HFFc6 (cell line): ENCODE data around the gene DAPK1. TPM values are rescaled to one million over a fixed set of nuclear protein-coding genes. Genes with fewer than 3 reads are reported as not detected.

Source experiments
- DNase-seq: peaks from one replicate; pipeline ENCODE4 v3.0.0-alpha.2; 2018
- H3K27ac Mint-ChIP-seq: 2 replicates; pipeline ENCODE4 v1.8.0; 2020; ENCODE audit warnings: mild to moderate bottlenecking, mixed read lengths
- H3K27me3 Mint-ChIP-seq: 2 replicates; pipeline ENCODE4 v1.8.0; 2021; ENCODE audit warnings: mild to moderate bottlenecking, moderate library complexity, mixed read lengths; ENCODE audit not compliant: insufficient read depth
- H3K36me3 Mint-ChIP-seq: 2 replicates; pipeline ENCODE4 v1.8.0; 2021; ENCODE audit warnings: low read depth, mixed read lengths
- H3K4me1 Mint-ChIP-seq: 2 replicates; pipeline ENCODE4 v1.8.0; 2020; ENCODE audit warnings: low read depth, mixed read lengths
- H3K4me3 Mint-ChIP-seq: 2 replicates; pipeline ENCODE4 v1.8.0; 2020; ENCODE audit warnings: mild to moderate bottlenecking, moderate library complexity, mixed read lengths
- H3K9me3 Mint-ChIP-seq: 2 replicates; pipeline ENCODE4 v1.8.0; 2020; ENCODE audit warnings: mild to moderate bottlenecking, mixed read lengths
- CTCF ChIP-seq: fragments of 200-600 bp; sonication (generic); IDR thresholded peaks from 2 replicates; pipeline ENCODE4 v1.5.0; 2021; ENCODE audit warnings: antibody characterized with exemption, mild to moderate bottlenecking
- total RNA-seq, 6 experiments: library from RNA; stranded (reverse); fragmentation: NEBNext Ultra II Directional; extraction: Animal tissue kit (Norgen Biotek cat#: 25700); gene quantifications; 2 replicates in 1 of 6; 3 replicates in 5 of 6; pipeline ENCODE4 v1.2.3, GENCODE V29; 2021

DAPK1 gene
- total RNA-seq, 6 experiments from 2014 or later = 0.06 to 0.36 (median 0.18) TPM

DNA sequence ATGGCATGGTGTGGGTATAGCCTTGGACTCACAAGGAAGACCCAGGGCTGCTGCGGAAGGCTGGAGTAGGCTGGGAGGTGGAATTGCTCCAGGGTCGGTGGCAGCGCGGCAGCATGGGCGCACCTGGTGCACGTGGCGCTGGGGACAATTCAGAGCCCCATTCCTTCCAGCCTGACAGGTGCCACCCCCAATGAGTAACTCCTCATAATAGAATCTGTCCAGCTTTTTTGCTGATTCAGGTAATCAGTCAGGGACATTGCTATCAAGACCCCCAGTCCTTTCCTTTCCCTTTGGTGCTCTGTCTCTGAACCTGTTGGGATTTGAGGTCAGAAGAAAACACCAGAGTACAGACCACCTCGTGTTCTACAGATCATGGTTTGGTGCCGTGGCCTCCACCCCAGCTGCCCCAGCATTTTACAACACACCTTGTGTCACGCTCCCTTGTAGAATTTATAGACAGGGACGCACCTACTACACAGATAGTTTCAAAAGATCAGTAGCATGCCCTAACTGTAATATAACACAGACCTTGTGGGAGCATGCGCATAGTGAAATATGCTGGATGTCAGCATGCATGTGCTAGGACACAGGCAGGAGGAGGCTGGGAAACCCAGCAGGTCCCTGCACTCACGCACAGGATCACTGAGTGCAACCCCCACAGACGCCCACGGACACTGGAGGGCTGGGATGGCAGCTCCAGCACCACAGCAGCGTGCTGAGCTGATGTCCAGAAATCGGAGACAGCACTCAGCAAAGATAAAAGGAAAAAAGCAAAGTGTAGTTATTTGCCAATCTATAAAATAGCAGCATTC lies 180.3 kb downstream of the DAPK1 start:
- H3K27ac Mint-ChIP-seq = no peak overlapping the region
- peaks cover 16% of the 10 kb centered on the region for H3K27me3 Mint-ChIP-seq
- 0 out of 2 replicates have a peak, but pooled peaks cover 6% of the 10 kb centered on the region for H3K4me1 Mint-ChIP-seq
- TF ChIP-seq CTCF = no peak
- DNase-seq = no peak
- no peak overlapping the region for H3K4me3 Mint-ChIP-seq
- no peaks in the 10 kb centered on the region for H3K9me3 Mint-ChIP-seq
- no peaks in the 10 kb centered on the region for H3K36me3 Mint-ChIP-seq

- 0 out of 2 replicates have a peak, but pooled peaks cover 6% of the 10 kb centered on the region for H3K4me1 Mint-ChIP-seq
- TF ChIP-seq CTCF = peak; percentile 94
- no peak overlapping the region for H3K27ac Mint-ChIP-seq
- peaks cover 11% of the 10 kb centered on the region for H3K27me3 Mint-ChIP-seq
- no peaks in the 10 kb centered on the region for H3K36me3 Mint-ChIP-seq
- H3K4me3 Mint-ChIP-seq = no peak overlapping the region
- DNase-seq = peak; percentile 64
- H3K9me3 Mint-ChIP-seq = no peaks in the 10 kb centered on the region
These were observed 181.1 kb downstream of the DAPK1 start for GRCh38 chr9:87678650-87679355.

DNA sequence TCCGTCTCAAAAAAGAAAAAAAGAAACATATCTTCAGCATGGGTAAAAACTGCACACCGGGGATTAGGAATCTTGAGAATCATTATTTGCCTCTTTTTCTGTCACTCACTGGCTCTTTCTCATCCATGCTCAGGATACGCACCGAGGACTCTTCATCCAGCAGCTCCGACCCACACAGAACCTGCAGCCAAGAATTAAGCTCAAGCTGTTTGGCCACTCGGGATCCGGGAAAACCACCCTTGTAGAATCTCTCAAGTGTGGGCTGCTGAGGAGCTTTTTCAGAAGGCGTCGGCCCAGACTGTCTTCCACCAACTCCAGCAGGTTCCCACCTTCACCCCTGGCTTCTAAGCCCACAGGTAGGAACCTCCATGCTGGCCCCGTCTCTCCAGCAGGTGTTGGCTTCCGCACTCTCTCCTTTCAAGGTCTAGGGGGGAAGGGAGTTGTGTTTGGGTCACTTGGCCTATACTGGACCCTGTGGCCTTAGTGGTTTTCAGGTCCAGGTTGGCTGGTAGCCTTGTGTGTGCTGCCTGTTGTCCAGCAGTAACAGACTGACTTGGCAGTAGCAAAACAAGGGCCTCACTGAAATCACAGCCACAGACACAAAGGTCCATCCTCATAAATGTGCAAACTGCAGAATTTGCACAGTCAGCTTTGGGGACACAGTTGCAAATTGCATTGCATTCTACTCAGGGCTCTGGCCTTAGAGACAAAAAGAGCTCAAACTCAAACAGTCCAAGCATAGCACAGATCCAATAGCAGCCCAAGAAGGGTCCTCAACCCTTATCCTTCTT lies 183.8 kb downstream of the DAPK1 start:
- peaks cover 9% of the 10 kb centered on the region for H3K27me3 Mint-ChIP-seq
- H3K36me3 Mint-ChIP-seq = no peaks in the 10 kb centered on the region
- no peaks in the 10 kb centered on the region for H3K9me3 Mint-ChIP-seq
- peaks cover 23% of the 10 kb centered on the region for H3K4me1 Mint-ChIP-seq
- no peak for TF ChIP-seq CTCF
- H3K4me3 Mint-ChIP-seq = no peak overlapping the region
- DNase-seq = no peak
- no peak overlapping the region for H3K27ac Mint-ChIP-seq

GRCh38 chr9:87682085-87682484 lies 184.4 kb downstream of the DAPK1 start:
- no peak for TF ChIP-seq CTCF
- no peak overlapping the region for H3K27ac Mint-ChIP-seq
- no peak for DNase-seq

GRCh38 chr9:87682618-87683017 lies 185.0 kb downstream of the DAPK1 start:
- no peak for TF ChIP-seq CTCF
- peaks cover 4% of the 10 kb centered on the region for H3K27me3 Mint-ChIP-seq
- no peak for DNase-seq
- H3K4me1 Mint-ChIP-seq = peaks cover 23% of the 10 kb centered on the region
- no peaks in the 10 kb centered on the region for H3K36me3 Mint-ChIP-seq
- H3K4me3 Mint-ChIP-seq = no peak overlapping the region
- H3K9me3 Mint-ChIP-seq = no peaks in the 10 kb centered on the region
- no peak overlapping the region for H3K27ac Mint-ChIP-seq

More at GRCh38 chr9:87682085-87682484, 184.4 kb downstream of the DAPK1 start:
- no peaks in the 10 kb centered on the region for H3K36me3 Mint-ChIP-seq
- no peaks in the 10 kb centered on the region for H3K9me3 Mint-ChIP-seq
- peaks cover 23% of the 10 kb centered on the region for H3K4me1 Mint-ChIP-seq
- H3K4me3 Mint-ChIP-seq = no peak overlapping the region
- peaks cover 6% of the 10 kb centered on the region for H3K27me3 Mint-ChIP-seq
